NCI-H524 treated with DMSO at 0.1 percent for 48 hours (cell line): ENCODE data around the gene NFKB2.

Experiments
- DNase-seq: peaks from one replicate; lab custom pipeline; 2025; lab: John Stamatoyannopoulos, UW

NFKB2 gene

DNA sequence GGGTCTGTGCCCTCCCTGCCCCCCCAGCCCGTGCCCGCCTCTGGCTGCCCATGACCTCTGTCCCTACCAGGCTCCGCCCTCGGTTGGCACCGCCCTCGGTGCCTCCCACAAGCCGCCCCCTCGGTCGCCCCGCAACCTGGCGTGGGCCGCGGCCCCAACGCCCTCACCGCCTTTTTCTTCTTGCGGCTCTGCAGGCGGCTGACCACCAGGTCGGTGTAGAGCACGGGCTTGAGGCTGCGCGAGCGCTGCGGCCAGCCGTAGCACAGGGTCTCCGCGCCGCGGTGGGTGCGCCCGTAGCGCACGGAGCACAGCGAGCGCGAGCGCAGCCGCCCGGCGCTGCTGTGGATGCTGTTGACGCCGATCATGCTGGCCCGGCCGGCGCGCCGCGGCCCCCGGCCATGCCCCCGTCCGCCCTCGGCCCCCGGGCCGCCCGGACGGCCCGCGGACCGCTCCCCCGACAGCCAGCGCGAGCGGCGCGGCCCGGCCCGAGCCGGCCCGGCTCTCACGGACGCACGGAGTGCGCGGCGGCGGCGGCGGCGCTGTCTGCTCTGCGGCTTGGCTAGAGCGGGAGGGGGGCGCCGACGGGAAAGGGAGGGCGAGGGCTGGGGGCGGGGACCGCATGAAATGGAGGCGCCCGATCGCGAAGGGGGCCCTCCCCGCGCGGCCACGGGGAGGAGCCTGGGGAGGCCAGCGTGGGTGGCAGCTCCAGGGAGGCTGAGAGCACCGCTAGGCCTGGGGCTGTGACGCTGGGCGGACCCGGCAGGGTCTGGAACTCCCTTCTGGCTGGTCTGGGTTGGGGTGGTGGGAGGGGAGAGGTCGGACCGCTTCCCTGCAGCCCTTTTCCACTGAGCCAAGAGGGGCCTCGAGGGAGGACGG lies 13.5 kb downstream of the NFKB2 start:
- no peak for DNase-seq

DNA sequence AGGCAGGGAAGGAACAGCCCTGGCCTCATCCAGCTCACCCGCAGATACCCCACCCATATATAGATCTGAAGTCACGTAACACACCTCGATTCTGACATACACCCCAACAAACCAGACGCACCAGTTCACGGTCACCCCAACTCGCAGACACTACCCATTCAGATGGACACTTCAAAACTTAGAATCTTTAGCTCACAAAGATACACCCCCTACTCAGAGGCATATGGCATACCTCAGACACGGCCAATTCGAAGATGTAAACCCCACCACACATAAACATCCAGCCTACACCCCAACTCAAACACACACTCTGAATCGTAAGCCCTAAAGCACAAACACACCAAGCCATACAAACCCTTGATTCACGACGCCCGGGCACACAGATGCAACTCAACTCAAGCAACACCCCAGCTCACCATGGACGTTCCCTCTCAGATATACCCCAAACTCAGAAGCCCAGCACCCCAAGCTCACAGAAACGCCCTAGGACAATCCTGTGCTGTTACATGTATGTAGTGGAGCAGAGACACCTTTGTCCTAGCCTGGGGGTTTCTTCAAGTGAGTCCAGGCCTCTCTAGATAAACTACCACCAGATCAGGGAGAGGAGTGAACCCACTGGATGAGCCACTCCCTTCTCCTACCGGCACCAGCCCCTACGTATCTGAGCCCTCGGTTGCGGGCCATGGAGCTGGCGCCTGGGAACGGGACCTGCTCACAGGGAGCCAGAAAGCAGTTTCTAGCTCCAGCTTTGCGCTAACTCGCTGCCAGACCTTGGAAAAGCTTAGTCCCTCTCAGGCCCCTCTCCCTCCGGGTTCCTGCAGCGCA lies 14.3 kb downstream of the NFKB2 start:
- no peak for DNase-seq

DNA sequence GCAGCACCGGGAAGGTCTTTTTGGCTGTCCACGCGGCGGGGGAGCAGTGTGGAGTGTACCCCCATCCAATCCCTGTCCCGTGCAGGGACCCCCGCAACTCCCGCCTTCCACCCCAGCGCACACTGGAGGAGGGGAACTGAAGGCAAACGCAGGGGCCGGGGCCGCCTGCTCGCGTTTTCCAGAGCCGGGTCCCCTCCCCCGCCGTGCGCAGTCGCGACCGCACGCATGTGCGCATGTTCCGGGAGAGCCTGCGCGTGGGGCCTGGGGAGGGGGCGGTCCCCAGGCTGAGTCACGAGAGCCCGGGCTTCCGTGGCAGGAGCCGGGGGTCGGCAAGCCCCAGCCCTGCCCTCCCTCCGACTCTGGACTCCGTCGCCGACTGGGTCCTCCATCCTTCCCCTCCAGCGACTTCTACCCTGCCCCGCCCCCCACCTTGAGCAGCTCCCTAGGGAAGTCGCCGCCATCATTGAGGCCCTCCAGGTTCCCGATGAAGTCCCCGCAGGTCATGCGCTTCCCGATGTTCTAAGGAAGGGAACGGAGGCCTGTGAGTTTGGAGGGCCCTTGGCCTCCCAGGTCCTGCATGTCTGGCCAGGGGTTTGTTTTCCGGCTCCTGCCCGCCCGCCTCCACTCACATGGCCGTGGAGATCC lies 15.0 kb downstream of the NFKB2 start:
- DNase-seq: no peak

DNA sequence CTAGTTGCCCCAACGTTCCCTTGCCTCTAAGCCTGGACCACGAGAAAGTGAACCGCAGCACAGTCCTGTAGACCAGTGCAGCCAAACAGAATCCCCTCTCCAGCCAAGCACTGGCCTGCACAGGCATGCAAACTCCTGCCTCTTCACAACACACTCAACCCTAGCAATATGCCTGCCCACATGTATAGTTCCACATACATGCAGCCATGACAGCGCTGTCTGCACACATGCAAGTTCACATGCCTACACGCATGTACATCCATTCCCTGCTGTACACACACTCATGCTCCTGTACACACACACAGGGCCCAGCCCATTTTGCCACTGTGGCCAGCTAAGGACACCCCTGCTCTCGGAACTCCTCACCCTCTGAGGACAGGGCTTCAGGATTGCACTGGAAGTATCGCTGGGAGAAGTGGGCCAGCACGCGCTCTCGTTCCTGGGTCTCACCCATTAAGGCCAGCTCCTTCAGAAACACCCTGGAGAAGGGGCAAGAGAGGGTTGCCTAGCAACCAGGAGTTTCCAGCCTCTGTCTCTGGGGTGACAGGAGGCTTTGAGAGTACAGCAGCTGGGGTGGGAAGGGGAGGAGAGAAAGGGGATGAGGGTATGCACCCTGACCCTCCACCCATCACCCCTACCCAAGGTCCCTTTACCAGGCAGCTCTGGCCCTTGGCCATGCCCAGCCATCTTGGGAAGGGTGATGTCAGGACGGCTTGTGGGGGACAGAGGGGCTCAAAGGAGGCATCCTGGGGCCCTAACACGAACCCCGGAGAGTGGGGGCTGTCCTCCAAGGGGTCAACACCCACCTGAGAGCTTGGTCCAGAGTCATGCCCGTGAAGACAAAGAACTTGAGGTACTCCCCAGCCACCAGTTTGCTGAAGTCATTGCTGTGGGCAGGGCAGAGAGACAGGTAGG lies 16.1 kb downstream of the NFKB2 start:
- no peak for DNase-seq

DNA sequence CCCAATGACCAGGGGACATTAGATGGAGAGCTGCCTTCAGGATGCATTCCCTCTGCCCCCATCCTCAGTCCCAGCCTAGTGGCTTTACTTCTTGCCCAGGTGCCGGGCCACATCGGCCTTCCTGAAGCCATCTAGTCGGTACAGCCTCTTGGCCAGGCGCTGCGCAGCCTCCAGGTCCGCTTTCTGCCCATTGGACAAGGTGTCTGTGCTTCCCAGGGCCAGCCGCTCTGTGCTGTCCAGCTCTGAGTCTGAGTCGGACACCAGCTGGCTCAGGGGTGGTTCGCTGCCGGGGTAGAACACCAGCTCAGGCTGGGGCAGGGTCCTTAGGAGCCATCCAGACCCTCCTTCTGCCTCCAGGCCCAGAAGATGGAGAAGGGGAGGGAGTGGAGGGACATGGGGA lies 16.8 kb downstream of the NFKB2 start:
- no peak for DNase-seq

DNA sequence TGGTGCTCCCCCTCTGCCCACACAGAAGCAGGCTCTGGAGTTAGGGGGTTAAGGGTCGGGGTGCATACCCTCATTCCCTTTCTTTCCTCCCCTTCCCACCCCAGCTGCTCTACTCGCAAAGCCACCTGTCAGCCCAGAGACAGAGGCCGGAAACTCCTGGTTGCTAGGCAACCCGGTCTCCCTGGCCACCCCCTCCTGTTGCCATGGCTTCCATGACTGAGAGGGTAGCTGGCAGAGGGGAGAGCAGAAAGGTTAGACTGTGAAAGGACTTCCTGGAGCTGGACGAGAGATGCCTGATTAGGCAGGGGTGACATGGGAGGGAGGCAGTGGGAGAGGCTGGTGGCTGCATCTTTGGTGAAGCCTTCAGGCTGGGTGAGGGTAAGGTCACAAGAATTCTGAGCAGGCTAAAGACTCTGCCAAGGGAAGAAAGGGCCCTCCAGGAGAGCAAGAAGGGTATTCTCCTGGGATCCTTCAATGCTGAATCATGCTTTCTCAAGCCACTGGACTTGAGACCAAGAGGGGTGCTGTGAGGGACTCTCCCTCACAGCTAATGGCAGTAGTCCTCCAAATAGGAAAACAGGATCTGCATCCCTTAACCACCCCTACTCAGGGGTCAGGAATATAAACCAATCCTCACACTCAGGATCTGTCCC lies 17.7 kb downstream of the NFKB2 start:
- no peak for DNase-seq

DNA sequence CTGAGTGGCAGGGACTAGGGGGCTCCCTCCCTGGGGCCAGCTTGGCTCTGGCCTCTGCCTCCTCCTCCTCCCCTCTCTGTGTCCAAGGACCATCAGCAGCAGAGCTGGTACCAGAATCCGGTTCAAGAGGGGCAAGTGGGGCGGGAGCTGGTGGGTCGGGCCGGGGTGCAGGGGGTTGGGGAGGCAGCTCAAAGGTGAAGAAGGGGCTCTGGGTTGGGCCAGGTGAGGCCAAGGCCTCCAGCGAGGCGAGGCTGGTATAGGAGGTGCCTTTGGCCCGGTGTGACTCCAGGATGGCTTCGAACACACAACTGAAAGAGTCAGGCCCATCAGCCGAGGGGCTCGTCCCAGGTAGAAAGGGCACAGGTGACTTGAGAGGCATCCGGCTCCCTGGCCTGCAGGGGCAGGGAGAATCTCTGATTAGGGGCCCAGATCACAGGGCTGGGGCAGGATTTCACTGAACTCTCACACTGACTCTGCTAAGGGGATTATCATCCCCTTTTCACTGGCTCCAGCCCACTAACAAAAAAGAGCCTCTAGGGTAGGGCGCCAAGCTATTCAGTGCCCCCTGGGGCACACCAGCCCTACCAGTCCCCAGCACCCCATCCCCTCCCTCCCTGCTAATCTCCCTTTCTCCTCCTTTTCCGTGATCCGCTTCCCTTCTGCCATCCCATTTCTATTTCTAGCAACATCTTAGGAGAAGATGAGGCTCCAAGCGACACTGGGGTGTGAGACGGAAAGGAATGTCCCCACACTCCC lies 18.5 kb downstream of the NFKB2 start:
- DNase-seq: no peak

DNA sequence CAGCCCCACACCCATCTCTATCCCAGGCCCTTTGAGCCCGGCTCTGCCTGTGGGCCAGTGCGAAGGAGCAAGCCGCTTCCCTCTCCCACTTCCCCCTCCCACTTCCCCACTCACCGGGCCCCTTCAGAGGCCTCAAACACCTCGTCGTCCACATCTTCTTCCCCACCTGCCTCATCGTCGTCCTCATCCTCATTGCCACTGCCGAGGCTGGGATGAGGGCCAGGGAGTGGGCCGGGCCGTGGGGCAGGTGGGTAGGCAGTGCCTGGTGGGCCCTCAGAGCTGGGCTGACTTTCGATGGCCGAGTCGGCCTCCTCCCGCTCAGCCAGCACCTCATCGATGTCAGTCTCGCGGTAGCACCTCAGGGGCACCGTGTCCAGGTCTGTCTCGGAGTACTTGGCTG lies 19.2 kb downstream of the NFKB2 start:
- DNase-seq: no peak

DNA sequence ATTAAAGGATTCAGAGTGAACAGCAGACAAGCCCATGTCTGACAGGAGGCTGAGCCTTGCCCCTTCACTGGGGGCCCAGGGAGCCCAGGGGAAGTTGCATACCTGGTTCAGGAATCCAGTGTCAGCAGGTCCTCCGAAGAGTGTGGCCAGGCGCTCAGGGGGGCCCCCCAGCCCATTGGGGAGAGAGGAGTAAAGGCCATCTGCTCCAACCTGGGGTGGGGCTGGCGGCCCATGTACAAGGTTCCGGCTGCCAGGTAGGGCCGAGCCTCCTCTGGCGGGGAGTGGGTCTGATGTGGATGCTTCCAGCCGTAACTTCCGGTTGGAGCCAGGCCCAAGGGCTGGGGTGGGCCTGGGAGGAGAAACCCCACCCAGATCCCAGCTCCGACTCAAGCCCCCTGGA lies 20.8 kb downstream of the NFKB2 start:
- no peak for DNase-seq

DNA sequence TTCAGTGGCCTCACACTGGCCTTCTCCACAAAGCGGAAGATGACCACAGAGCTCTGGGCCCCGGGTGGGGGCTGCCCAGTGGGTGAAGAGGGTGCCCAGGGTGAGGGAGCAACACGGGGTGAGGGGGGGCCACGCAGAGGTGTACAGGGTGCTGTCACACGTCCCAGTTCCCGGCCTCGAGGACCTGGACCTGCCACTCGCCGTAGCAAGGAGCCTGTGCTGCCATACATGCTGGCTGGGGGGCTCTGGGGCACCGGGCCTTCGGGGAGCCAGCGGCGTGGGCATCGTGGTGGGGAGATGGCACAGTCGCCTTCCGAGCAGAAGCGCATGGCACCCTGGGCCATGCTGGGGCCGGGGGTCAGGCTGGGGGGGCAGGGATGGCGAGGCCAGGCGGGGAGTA lies 21.2 kb downstream of the NFKB2 start:
- DNase-seq: no peak

DNA sequence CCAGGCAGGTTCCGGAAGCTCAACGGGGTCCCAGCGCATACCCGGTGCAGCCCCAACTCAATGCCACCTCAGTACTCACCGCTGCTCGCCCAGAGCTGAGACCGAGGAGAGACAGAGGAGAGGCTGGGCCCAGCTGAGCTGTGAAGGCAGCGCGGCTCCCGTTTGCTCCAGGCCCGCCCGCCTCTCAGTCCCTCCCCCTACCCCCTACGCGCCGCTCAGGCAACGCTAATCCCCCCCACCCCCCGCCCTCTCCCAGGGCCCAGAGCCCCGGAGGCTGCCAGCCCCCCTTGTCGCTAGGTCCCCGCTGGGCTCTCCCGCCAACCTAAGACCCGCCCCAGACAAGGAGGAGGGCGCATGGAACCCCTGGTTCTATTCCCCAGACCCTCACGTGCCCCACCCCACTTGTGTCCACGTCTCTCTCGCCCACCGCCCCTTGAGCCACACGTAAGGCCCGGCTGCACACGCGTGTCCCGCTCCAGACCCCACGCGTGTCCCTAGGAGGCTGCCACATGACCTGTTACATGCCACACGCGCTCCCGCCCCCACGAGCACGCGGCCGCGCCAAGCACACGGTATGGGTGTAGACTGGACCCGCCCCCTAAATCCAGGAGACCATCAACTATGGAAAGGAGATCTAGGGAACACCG lies 23.2 kb downstream of the NFKB2 start, which contains the start of gene PSD:
PSD (minus strand) TSS at position 164 of the 647 bp plus-strand sequence. CDS start 1,747 bp downstream, outside the sequence.
- peak; percentile 33 for DNase-seq

DNA sequence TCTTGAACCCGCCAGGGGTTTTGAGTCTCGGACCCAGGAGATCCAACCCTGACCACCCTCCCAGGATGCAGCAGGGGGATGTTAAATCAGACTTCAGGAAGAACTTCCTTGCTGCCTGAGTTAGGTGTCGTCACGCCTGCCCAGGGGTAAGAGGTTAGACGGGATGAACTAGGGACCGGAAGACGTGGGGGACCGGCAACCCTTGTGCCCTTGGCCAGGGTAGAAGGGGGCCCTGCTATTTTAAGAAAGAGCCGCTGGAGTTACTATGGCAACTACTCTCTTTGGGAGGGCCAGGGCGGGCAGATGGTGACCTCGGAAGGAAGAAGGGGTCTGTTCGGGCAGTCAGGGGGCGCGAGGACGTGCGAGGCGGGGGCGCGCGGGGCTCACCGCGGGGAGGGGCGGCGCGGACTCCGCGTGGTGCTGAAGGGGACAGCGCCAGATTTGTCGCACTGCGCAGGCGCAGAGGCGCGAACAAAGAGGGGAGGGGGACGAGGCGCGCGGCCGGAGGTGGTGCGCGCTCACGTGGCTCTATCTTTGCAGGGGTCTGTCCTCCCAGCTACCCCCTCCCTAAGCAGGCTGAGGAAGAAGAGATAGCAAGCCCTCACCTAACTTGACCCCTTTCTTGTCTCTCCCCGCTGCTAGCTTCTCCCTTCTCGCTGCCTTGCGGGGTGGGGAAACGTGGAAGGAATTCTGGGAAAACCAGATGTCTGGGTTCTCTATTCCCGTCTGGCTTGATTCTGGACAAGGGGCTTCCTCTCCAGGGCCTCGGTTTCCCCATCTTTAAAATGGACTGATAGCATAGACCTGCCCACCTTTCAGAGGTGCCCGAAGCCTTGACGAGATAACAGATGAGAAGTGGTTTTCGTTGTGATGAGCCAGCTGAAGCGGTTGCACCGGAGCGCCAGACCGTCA lies 24.0 kb downstream of the NFKB2 start:
- peak; percentile 22 for DNase-seq

DNA sequence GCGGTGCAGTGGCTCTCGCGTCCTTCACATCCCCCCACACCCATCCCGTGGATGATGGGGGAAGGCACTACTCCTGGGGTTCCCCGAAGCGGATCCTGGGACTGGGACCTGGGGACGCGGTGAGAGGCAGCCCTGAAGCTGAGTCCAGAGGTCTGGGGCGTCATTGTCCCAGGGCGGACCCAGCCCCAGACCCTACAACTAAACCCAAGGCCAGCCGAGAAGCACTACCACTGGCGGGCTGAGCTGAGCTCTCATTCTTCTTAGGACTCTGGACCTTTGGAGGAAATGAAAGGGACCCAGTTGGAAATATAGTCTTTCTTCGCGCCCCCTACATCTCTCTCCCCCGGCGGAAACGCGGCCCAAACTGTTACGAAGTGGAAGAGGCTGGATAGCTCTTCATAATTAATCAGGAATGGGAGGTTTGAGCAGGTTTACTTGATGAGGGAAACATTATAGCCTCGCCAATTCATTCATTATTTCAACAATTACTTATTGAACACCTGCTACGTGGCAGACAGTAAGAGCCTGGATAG lies 24.7 kb downstream of the NFKB2 start:
- DNase-seq: no peak

DNA sequence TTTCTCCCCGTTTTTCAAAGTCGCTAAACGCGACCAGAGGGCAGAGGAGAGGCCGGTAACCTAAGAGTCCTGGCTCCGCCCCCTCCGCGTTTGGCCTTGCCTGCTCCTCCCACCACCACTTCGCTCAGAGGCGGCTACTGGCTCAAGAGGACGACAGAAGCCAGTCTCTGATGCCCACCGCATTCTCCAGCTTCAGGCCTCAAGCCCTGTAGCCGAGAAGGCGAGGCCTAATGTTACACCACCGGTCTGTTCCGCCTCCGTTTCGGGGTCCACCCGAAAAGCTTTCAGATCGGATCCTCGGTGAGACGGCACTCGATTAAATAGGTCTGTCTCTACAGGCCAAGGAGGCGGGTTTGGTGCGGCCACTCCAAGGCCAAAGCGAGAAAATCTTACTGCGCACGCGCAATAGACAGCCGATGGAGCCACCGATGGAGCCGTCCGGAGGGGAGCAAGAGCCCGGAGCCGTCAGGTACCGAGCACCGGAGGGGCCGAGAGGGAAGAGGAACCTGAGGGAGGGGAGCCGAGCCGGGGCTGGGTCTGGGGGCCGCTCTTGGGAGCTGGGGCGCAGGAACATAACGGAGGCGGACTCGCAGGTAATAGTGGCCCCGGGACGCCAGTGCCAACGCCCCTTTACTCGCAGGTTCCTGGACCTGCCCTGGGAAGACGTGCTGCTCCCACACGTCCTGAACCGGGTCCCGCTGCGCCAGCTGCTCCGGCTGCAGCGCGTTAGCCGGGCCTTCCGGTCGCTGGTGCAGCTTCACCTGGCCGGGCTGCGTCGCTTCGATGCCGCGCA lies 25.4 kb downstream of the NFKB2 start, which contains the start of gene FBXL15:
FBXL15 (plus strand) TSS at position 123 of the 793 bp plus-strand sequence; CDS start at position 417, 294 bp downstream.
- DNase-seq: peak; percentile 52

DNA sequence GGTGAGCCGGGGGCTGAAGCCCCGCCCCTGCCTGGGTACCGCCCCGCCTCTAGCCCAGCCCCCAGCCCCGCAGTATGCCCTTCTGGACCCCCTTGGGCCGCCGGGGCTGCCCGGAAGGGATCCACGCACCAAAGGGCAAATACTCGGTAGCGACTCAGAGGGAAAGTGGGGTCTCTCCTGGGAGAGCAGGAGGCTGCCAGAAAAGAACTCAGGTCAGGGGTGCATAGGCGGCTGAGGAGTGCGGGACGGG lies 25.9 kb downstream of the NFKB2 start:
- no peak for DNase-seq

DNA sequence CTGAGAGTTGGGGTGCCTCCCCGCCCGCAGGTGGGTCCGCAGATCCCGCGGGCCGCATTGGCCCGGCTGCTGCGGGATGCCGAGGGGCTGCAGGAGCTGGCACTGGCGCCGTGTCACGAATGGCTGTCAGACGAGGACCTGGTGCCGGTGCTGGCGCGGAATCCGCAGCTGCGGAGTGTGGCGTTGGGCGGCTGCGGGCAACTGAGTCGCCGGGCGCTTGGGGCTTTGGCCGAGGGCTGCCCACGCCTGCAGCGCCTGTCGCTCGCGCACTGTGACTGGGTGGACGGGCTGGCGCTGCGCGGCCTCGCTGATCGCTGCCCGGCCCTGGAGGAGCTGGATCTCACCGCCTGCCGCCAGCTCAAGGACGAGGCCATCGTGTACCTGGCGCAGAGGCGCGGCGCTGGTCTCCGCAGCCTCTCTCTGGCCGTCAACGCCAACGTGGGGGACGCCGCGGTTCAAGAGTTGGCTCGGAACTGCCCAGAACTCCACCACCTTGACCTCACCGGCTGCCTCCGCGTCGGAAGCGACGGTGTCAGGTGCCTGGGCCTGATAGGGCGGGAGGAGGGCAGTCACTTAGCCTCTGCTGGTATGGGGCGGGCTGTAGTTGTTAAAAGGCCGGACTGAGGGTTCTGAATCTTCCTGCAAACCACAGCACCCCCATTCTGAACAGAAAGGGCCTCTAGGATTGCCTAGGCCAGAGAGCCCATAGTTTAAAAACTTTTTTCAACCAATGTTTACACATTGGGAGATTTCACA lies 26.4 kb downstream of the NFKB2 start:
- DNase-seq: no peak
